GM12891 (cell line): Measurements from ENCODE around the gene B9D2.

Experiments
- PAX5 ChIP-seq: IDR thresholded peaks from 2 replicates; pipeline ENCODE4 v1.6.1; 2011; ENCODE audit warnings: low read length, moderate library complexity, mild to moderate bottlenecking; ENCODE audit not compliant: insufficient read depth, severe bottlenecking
- POLR2A ChIP-seq: IDR thresholded peaks from 2 replicates; pipeline ENCODE4 v1.6.1; 2011; ENCODE audit warnings: low read depth, low read length, control low read depth
- POLR2AphosphoS5 ChIP-seq: IDR thresholded peaks from 2 replicates; pipeline ENCODE4 v1.6.1; 2011; ENCODE audit warnings: low read depth, low read length, control low read depth
- POU2F2 ChIP-seq: IDR thresholded peaks from 2 replicates; pipeline ENCODE4 v1.6.1; 2011; ENCODE audit warnings: low read depth, mild to moderate bottlenecking, control low read depth, low read length, moderate library complexity
- TAF1 ChIP-seq: IDR thresholded peaks from 2 replicates; pipeline ENCODE4 v1.6.1; 2011; ENCODE audit warnings: low read depth, low read length, control low read depth

- TF ChIP-seq POU2F2 (no peak), POLR2AphosphoS5 (no peak), PAX5 (no peak), POLR2A (no peak), TAF1 (no peak)
Measured at GRCh38 chr19:41322451-41322850, 41.5 kb downstream of the B9D2 start.
